GM18909 (cell line): ENCODE measurements around the gene ALKBH6.

ENCODE experiments used
- ATAC-seq: cut with Tn5 transposase; IDR thresholded peaks from one replicate; pipeline ENCODE4 v1.9.1; 2021; ENCODE audit warnings: mild to moderate bottlenecking; ENCODE audit not compliant: unreplicated experiment, poor library complexity

The ALKBH6 gene

DNA sequence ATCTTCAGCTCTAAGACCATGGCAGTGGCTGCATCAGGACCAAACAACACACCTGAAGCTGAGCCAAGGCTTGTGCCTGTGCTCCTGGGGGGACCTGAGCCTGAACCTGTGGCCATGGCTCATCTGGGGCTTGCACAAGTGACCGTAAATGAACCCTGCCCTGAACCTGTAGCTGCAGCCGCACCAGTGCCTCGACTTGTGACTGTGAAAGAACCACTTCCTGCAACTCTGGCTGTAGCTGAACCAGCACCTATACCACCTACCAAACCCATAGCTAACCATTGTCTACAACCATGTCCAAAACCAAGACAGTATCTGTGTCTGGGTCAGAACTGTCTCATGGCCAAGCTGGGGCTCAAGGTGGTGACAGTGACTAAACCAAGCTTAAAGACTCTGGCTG lies 47.2 kb downstream of the ALKBH6 start:
- no peak for ATAC-seq

DNA sequence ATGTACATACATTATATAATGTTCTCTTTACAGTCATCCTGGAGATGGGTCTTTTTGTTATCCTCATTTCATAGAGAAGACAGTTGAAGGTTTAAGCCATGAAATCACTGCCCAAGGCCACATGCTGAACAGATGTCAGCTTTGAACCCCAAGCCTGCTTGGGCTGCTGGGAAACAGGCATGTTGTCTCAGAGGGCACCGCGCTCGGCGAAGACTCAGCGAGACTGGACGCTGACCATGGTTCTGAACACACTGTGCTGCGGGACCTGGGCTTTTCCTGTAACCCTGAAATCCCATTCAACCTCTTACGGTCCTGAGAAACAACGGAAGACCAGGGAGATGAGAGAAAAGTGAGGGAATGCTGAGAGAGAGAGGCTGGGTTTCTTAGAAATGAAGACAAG lies 50.5 kb downstream of the ALKBH6 start:
- ATAC-seq: no peak

DNA sequence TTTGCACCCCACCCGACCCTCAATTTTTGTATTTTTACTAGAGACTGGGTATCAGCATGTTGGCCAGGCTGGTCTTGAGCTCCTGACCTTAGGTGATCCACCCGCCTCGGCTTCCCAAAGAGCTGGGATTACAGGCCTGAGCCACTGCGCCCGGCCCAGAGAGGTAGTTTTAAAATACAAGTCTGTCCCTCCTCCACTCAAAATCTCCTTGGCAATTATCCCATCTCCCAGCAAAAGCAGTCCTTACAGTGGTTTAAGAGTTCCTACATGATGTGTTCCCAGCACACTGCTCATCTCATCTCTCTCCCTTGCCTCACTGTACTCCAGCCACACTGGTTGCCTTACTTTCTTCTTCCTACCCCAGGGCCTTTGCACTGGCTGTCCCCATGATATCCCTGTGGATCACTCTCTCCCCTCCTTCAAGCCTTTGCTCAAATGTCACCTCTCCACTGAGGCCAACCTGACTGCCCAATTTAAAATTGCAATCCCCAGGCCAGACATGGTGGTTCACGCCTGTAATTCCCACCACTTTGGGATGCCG lies 53.5 kb downstream of the ALKBH6 start:
- ATAC-seq: no peak

DNA sequence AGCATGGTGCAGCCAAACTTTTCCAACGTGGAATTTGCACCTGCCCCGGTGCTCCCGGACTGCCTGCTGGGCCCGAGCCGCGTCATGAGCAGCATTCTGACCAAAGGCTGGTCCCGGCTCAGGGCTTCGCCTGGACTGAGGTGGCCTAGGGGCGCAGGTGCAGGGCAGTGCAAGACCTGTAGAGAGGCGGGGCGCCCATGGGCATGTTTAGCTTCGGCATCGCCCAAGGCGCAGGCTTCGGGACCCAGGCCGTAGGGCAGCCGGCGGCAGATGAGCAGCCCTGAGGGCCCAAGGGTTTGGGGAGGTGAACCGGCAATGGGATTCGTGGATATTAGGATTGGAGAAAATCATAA lies 54.1 kb downstream of the ALKBH6 start:
- no peak for ATAC-seq
